B cell (primary cell): ENCODE measurements around the gene WNK4. TPM values are rescaled to one million over a fixed set of nuclear protein-coding genes. Genes with fewer than 3 reads are reported as not detected.

Experiments
- ATAC-seq: fragments of 200-7000 bp; cut with Tn5 transposase; one replicate; pipeline ENCODE4 v1.10.0; 2021; ENCODE audit warnings: low read depth, mild to moderate bottlenecking, moderate number of reproducible peaks, moderate library complexity
- CTCF ChIA-PET: fragments of 350-600 bp; sonication (Branson Sonifier 250); formaldehyde crosslinking; loops from one replicate; lab custom pipeline; 2021; ENCODE audit warnings: antibody characterized with exemption, inconsistent platforms; lab: Charles Lee
- POLR2A ChIA-PET: fragments of 350-600 bp; sonication (Branson Sonifier 250); formaldehyde crosslinking; loops from one replicate; lab custom pipeline; 2021; ENCODE audit warnings: antibody characterized with exemption; lab: Charles Lee
- DNase-seq: peaks from one replicate; pipeline ENCODE4 v3.0.0; 2013
- H2AFZ ChIP-seq: 2 replicates; pipeline ENCODE4 v1.6.1; 2012; ENCODE audit warnings: mild to moderate bottlenecking, low read depth, low read length; ENCODE audit not compliant: insufficient read depth, poor library complexity, severe bottlenecking
- H3K27ac ChIP-seq, 2 donors: 1 replicate in 1 of 2; 2 replicates in 1 of 2; pipeline ENCODE4 v1.5.1; 2012 to 2013; ENCODE audit warnings: low read length in 2 of 2, mild to moderate bottlenecking in 2 of 2, moderate library complexity in 1 of 2
- H3K27me3 ChIP-seq, 4 experiments: fragments of 200-600 bp in 1 of 4; sonication (generic) in 1 of 4; replicated peaks in 1 of 4; 1 replicate in 2 of 4; 2 replicates in 2 of 4; pipeline versions ENCODE4 v1.6.1 to v1.7.0; 2013 to 2016; ENCODE audit warnings: low read length in 3 of 4, mild to moderate bottlenecking in 2 of 4, mixed read lengths in 1 of 4, moderate library complexity in 1 of 4; ENCODE audit not compliant: insufficient read depth in 4 of 4, control insufficient read depth in 3 of 4; ENCODE audit errors: control extremely low read depth in 1 of 4
- H3K36me3 ChIP-seq, 2 experiments: replicated peaks in 1 of 2; 1 replicate in 1 of 2; 2 replicates in 1 of 2; pipeline versions ENCODE4 v1.6.1 to v1.7.1; 2013; ENCODE audit warnings: low read length in 1 of 2; ENCODE audit not compliant: insufficient read depth in 2 of 2, control insufficient read depth in 1 of 2; ENCODE audit errors: control extremely low read depth in 1 of 2, extremely low read depth in 1 of 2
- H3K4me1 ChIP-seq, 2 donors: fragments of 200-600 bp in 1 of 2; sonication (generic) in 1 of 2; 1 replicate in 1 of 2; 2 replicates in 1 of 2; pipeline versions ENCODE4 v1.5.1 to v1.6.1; 2013 to 2017; ENCODE audit warnings: low read length in 2 of 2; ENCODE audit not compliant: control insufficient read depth in 2 of 2, insufficient read depth in 2 of 2
- H3K4me2 ChIP-seq: replicated peaks from 2 replicates; pipeline ENCODE3; 2012; ENCODE audit warnings: mild to moderate bottlenecking, low read depth, low read length; ENCODE audit not compliant: poor library complexity, severe bottlenecking
- H3K4me3 ChIP-seq, 5 experiments: fragments of 200-600 bp in 1 of 5; sonication (generic) in 1 of 5; 1 replicate in 3 of 5; 2 replicates in 2 of 5; pipeline versions ENCODE4 v1.5.1 to v1.7.0; 2011 to 2016; ENCODE audit warnings: low read length in 4 of 5, mild to moderate bottlenecking in 4 of 5, low read depth in 2 of 5, control low read depth in 1 of 5, moderate library complexity in 1 of 5; ENCODE audit not compliant: insufficient read depth in 1 of 5; ENCODE audit errors: control extremely low read depth in 1 of 5, extremely low read depth in 1 of 5
- H3K79me2 ChIP-seq: fragments of 200-600 bp; sonication (generic); one replicate; pipeline ENCODE4 v1.6.0; 2016; ENCODE audit warnings: low read length; ENCODE audit not compliant: control insufficient read depth, insufficient read depth
- H3K9ac ChIP-seq: fragments of 200-600 bp; sonication (generic); 2 replicates; pipeline ENCODE4 v1.6.1; 2017; ENCODE audit warnings: mild to moderate bottlenecking, low read length, moderate library complexity
- H3K9me3 ChIP-seq, 3 donors: one replicate each; pipeline versions ENCODE4 v1.6.1 to v1.7.1; 2013; ENCODE audit warnings: low read length in 2 of 3; ENCODE audit not compliant: control insufficient read depth in 2 of 3, insufficient read depth in 1 of 3; ENCODE audit errors: control extremely low read depth in 1 of 3
- H4K20me1 ChIP-seq: 2 replicates; pipeline ENCODE4 v1.6.0; 2012; ENCODE audit warnings: mild to moderate bottlenecking, low read length; ENCODE audit not compliant: insufficient read depth, control insufficient read depth, poor library complexity, severe bottlenecking
- H3K27ac Mint-ChIP-seq: one replicate; pipeline ENCODE4 v1.8.0; 2021; ENCODE audit warnings: mixed read lengths
- H3K27me3 Mint-ChIP-seq: one replicate; pipeline ENCODE4 v1.8.0; 2021; ENCODE audit warnings: mixed read lengths
- H3K4me1 Mint-ChIP-seq: one replicate; pipeline ENCODE4 v1.8.0; 2021; ENCODE audit warnings: mixed read lengths
- H3K4me3 Mint-ChIP-seq: one replicate; pipeline ENCODE4 v1.8.0; 2021; ENCODE audit warnings: mixed read lengths
- H3K9me3 Mint-ChIP-seq: one replicate; pipeline ENCODE4 v1.8.0; 2022; ENCODE audit warnings: mixed read lengths; ENCODE audit not compliant: insufficient read depth
- CTCF ChIP-seq: fragments of 200-600 bp; IDR thresholded peaks from one replicate; pipeline ENCODE4 v1.8.0; 2022; ENCODE audit warnings: antibody characterized with exemption, mild to moderate bottlenecking
- EZH2 ChIP-seq: IDR thresholded peaks from 2 replicates; pipeline ENCODE4 v1.6.1; 2012; ENCODE audit warnings: borderline replicate concordance, low read depth, mild to moderate bottlenecking, moderate library complexity, low read length; ENCODE audit not compliant: insufficient read depth, poor library complexity, severe bottlenecking
- WGBS: methylation state at CpG from one replicate; pipeline ENCODE4 v1.1.5; 2013; ENCODE audit warnings: missing lambda C conversion rate; ENCODE audit not compliant: insufficient coverage; 5-methylcytosine and 5-hydroxymethylcytosine counted together
- intact Hi-C: fragments of 100-400 bp; cut with micrococcal nuclease; formaldehyde crosslinking; loops from one replicate; pipeline ENCODE4 v1.10.0; 2022
- polyA plus RNA-seq: library from polyadenylated mRNA; depleted of rRNA; stranded (reverse); fragments of >200 nt; gene quantifications from 2 replicates; pipeline ENCODE4 v1.2.3, GENCODE V29; 2012
- total RNA-seq, 2 donors: library from RNA; stranded (reverse); fragments of 120-200 nt in 1 of 2; gene quantifications; 1 replicate in 1 of 2; 2 replicates in 1 of 2; pipeline versions ENCODE4 v1.2.3 to v1.2.4, GENCODE V29; 2013 to 2022

The WNK4 gene
- total and polyA plus RNA-seq, 2 donors (not counting 1 experiment from before 2014, with no cell fraction given) = 0.03 to 0.44 TPM

DNA sequence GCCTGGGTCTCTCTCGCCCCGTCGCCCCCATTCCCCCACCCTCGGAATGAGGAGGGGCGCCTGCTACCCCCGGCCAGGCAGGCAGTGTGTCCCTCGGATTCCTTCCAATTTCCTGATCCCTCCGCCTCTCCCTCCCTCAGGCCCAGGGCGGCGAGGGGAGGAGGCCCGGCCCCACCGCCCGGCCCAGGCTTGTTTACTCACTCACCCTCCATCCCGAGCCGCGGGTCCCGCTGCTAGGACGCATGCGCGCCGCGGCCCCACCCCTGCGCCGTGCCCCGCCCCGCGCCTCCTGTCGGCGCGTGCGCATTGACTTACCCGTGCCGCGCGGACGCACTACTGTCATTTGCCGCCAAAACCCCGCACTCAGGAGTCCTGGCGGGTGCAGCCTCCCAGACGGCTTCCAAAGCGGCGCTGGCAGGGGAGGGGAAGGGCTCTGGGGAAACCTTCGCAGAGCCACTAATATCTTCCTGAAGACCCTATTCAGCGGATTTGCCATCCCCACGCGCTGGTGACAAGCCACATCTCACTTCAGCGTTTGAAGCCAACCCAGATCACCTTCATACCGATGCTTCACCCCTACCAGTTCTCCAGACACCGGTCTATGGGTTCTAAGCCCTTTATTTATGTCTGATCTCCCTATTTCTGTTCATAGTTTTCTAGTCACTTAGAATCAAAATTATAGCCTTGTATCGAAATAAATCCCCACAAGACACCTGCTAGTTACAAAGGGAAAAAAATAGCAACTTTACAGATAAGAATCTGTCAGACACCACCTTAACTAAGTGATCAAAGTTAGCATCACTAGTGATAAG, 35.4 kb upstream of the WNK4 start, which contains the start of gene EZH1:
Gene EZH1 (minus strand): TSS at position 235 of the 812 bp plus-strand sequence. CDS start 16,099 bp downstream, outside the sequence.
- peak; percentile 95 for DNase-seq
- H3K36me3 ChIP-seq = peaks cover 1 to 6% of the 10 kb centered on the region in 2 experiments
- peak within 1 kb of the TSS; percentile 92 for H2AFZ ChIP-seq
- Mint-ChIP-seq H3K27ac (peak within 1 kb of the TSS; percentile 99), H3K27me3 (peaks cover 18% of the 10 kb centered on the region), H3K9me3 (no peaks in the 10 kb centered on the region), H3K4me3 (peak within 1 kb of the TSS; percentile 99), H3K4me1 (peaks cover 29% of the 10 kb centered on the region)
- peaks cover 0 to 16% (median under 1%) of the 10 kb centered on the region in 4 experiments for H3K27me3 ChIP-seq
- peak within 1 kb of the TSS; percentile 56 to 76 (median 70) for H3K4me3 ChIP-seq
- peak; percentile 86 for ATAC-seq
- H4K20me1 ChIP-seq = peaks cover 21% of the 10 kb centered on the region
- intact Hi-C loops = loop anchor here (1.0 to 10.0 kb wide), 8 partner anchors 18 to 740 kb away; partner anchors contain the start of genes BECN1, CNTD1, COA3 and DHX8
- no peaks in the 10 kb centered on the region for H3K9me3 ChIP-seq
- TF ChIP-seq EZH2 (no peak), CTCF (no peak)
- peak within 1 kb of the TSS; percentile 84 for H3K4me2 ChIP-seq
- POLR2A ChIA-PET = no interaction called here
- WGBS = 5% methylated on average over 46 of the region's 50 CpGs
- peaks cover 25 to 27% of the 10 kb centered on the region in 2 donors for H3K4me1 ChIP-seq
- peaks cover 52% of the 10 kb centered on the region for H3K79me2 ChIP-seq
- CTCF ChIA-PET = no interaction called here
- peak within 1 kb of the TSS; percentile 77 for H3K9ac ChIP-seq
- peak within 1 kb of the TSS; percentile 67 to 92 for H3K27ac ChIP-seq
